BJ (cell line): Measurements from ENCODE around the gene ABHD17C. TPM values are rescaled to one million over a fixed set of nuclear protein-coding genes. Genes with fewer than 3 reads are reported as not detected.

Experiments used
- CTCF ChIA-PET: fragments of 350-600 bp; formaldehyde crosslinking; extraction: SDS; loops from one replicate; lab custom pipeline; 2021; ENCODE audit warnings: antibody characterized with exemption, inconsistent platforms; lab: Yijun Ruan, JAX
- POLR2A ChIA-PET: fragments of 300-600 bp; sonication (Branson Sonifier 250); formaldehyde crosslinking; extraction: SDS; loops from one replicate; lab custom pipeline; 2021; ENCODE audit warnings: antibody characterized with exemption; lab: Charles Lee
- DNase-seq: peaks from one replicate; pipeline ENCODE4 v3.0.0-alpha.2; 2011; ENCODE audit warnings: low read depth
- H3K27me3 ChIP-seq: 2 replicates; pipeline ENCODE4 v1.6.0; 2011; ENCODE audit warnings: low read length; ENCODE audit not compliant: control insufficient read depth, insufficient read depth
- H3K36me3 ChIP-seq: 2 replicates; pipeline ENCODE4 v1.5.1; 2011; ENCODE audit warnings: low read length; ENCODE audit not compliant: control insufficient read depth, insufficient read depth
- H3K4me3 ChIP-seq: 2 replicates; pipeline ENCODE4 v1.5.1; 2011; ENCODE audit warnings: low read depth, mild to moderate bottlenecking, control low read depth, low read length
- CTCF ChIP-seq: IDR thresholded peaks from 2 replicates; pipeline ENCODE4 v1.5.1; 2011; ENCODE audit warnings: low read depth, mild to moderate bottlenecking, control low read depth, inconsistent platforms, low read length, moderate library complexity; ENCODE audit not compliant: insufficient read depth
- polyA plus RNA-seq: library from polyadenylated mRNA; depleted of rRNA; stranded (reverse); fragments of >200 nt; gene quantifications from 2 replicates; pipeline ENCODE4 v1.2.3, GENCODE V29; 2011

Gene ABHD17C
- polyA plus RNA-seq, 1 experiment = 19.2 TPM

- peaks cover 2% of the 10 kb centered on the region; the same call in 1 of the 2 replicates for H3K36me3 ChIP-seq
- ChIA-PET POLR2A (no interaction called here), CTCF (interaction anchor here (1.6 kb wide), 1 partner anchor 64 kb away, joined by 4 read pairs; no protein-coding TSS in a partner anchor)
- TF ChIP-seq CTCF = no peak
- H3K4me3 ChIP-seq = no peak overlapping the region
- no peaks in the 10 kb centered on the region for H3K27me3 ChIP-seq
- no peak for DNase-seq
These were observed 16.8 kb downstream of the ABHD17C start for GRCh38 chr15:80711886-80712285.

- ChIA-PET CTCF (interaction anchor here (1.6 kb wide), 1 partner anchor 63 kb away, joined by 4 read pairs; no protein-coding TSS in a partner anchor), POLR2A (no interaction called here)
- Histone ChIP-seq H3K36me3 (peaks cover 2% of the 10 kb centered on the region; the same call in 1 of the 2 replicates), H3K4me3 (no peak overlapping the region), H3K27me3 (no peaks in the 10 kb centered on the region)
- DNase-seq = no peak
- TF ChIP-seq CTCF = no peak
These were observed 17.8 kb downstream of the ABHD17C start for GRCh38 chr15:80712956-80713355.

- no peaks in the 10 kb centered on the region for H3K27me3 ChIP-seq
- no peak overlapping the region for H3K4me3 ChIP-seq
- no peak for DNase-seq
- H3K36me3 ChIP-seq = no peaks in the 10 kb centered on the region
- POLR2A ChIA-PET = no interaction called here
- TF ChIP-seq CTCF = no peak
- CTCF ChIA-PET = no interaction called here
These were observed 26.4 kb downstream of the ABHD17C start for GRCh38 chr15:80721476-80721875.

- no peaks in the 10 kb centered on the region for H3K27me3 ChIP-seq
- no peak overlapping the region for H3K4me3 ChIP-seq
- ChIA-PET POLR2A (interaction anchor here (0.6 kb wide), 1 partner anchor 1082 kb away, joined by 4 read pairs; no protein-coding TSS in a partner anchor), CTCF (interaction anchor here (0.6 kb wide), 1 partner anchor 14 kb away, joined by 3 read pairs; no protein-coding TSS in a partner anchor)
- H3K36me3 ChIP-seq = peaks cover 1% of the 10 kb centered on the region; the same call in 1 of the 2 replicates
- no peak for DNase-seq
- no peak for TF ChIP-seq CTCF
These were observed 27.7 kb downstream of the ABHD17C start for GRCh38 chr15:80722811-80723210.

- TF ChIP-seq CTCF = no peak
- CTCF ChIA-PET = interaction anchor here (0.7 kb wide), 1 partner anchor 11 kb away, joined by 3 read pairs; no protein-coding TSS in a partner anchor
These were observed 32.1 kb downstream of the ABHD17C start for GRCh38 chr15:80727196-80727595.

More at GRCh38 chr15:80727196-80727595, 32.1 kb downstream of the ABHD17C start:
- Histone ChIP-seq H3K36me3 (peaks cover 3% of the 10 kb centered on the region), H3K4me3 (no peak overlapping the region), H3K27me3 (no peaks in the 10 kb centered on the region)
- POLR2A ChIA-PET = no interaction called here
- DNase-seq = no peak
